HFFc6 (cell line): ENCODE measurements around the gene DDAH1. TPM values are rescaled to one million over a fixed set of nuclear protein-coding genes. Genes with fewer than 3 reads are reported as not detected.
A peak's percentile ranks its signal among the peaks of the same experiment; 100 is the strongest.

Experiments used
- DNase-seq: peaks from one replicate; pipeline ENCODE4 v3.0.0-alpha.2; 2018
- H3K27ac Mint-ChIP-seq: 2 replicates; pipeline ENCODE4 v1.8.0; 2020; ENCODE audit warnings: mild to moderate bottlenecking, mixed read lengths
- H3K27me3 Mint-ChIP-seq: 2 replicates; pipeline ENCODE4 v1.8.0; 2021; ENCODE audit warnings: mild to moderate bottlenecking, moderate library complexity, mixed read lengths; ENCODE audit not compliant: insufficient read depth
- H3K36me3 Mint-ChIP-seq: 2 replicates; pipeline ENCODE4 v1.8.0; 2021; ENCODE audit warnings: low read depth, mixed read lengths
- H3K4me1 Mint-ChIP-seq: 2 replicates; pipeline ENCODE4 v1.8.0; 2020; ENCODE audit warnings: low read depth, mixed read lengths
- H3K4me3 Mint-ChIP-seq: 2 replicates; pipeline ENCODE4 v1.8.0; 2020; ENCODE audit warnings: mild to moderate bottlenecking, moderate library complexity, mixed read lengths
- H3K9me3 Mint-ChIP-seq: 2 replicates; pipeline ENCODE4 v1.8.0; 2020; ENCODE audit warnings: mild to moderate bottlenecking, mixed read lengths
- CTCF ChIP-seq: fragments of 200-600 bp; sonication (generic); IDR thresholded peaks from 2 replicates; pipeline ENCODE4 v1.5.0; 2021; ENCODE audit warnings: antibody characterized with exemption, mild to moderate bottlenecking
- total RNA-seq, 6 experiments: library from RNA; stranded (reverse); fragmentation: NEBNext Ultra II Directional; extraction: Animal tissue kit (Norgen Biotek cat#: 25700); gene quantifications; 2 replicates in 1 of 6; 3 replicates in 5 of 6; pipeline ENCODE4 v1.2.3, GENCODE V29; 2021

The DDAH1 gene
- total RNA-seq, 6 experiments from 2014 or later: 235 to 320 (median 277) TPM

GRCh38 chr1:85330214-85330631 is 134.7 kb downstream of the DDAH1 start:
- Mint-ChIP-seq H3K4me1 (peaks cover 97% of the 10 kb centered on the region), H3K4me3 (peak overlapping the region; percentile 81), H3K27me3 (peaks cover 25% of the 10 kb centered on the region), H3K36me3 (peaks cover 54% of the 10 kb centered on the region), H3K9me3 (peaks cover 23% of the 10 kb centered on the region), H3K27ac (peak overlapping the region; percentile 99)
- no peak for TF ChIP-seq CTCF
- DNase-seq: peak; percentile 79

- Mint-ChIP-seq H3K9me3 (peaks cover 14% of the 10 kb centered on the region), H3K27me3 (peaks cover 17% of the 10 kb centered on the region), H3K27ac (peak overlapping the region; percentile 99), H3K36me3 (peaks cover 52% of the 10 kb centered on the region), H3K4me3 (peak overlapping the region; percentile 81), H3K4me1 (peaks cover 96% of the 10 kb centered on the region)
- no peak for TF ChIP-seq CTCF
- peak; percentile 98 for DNase-seq
Measured at GRCh38 chr1:85328713-85329397, 136.1 kb downstream of the DDAH1 start.

- peaks cover 49% of the 10 kb centered on the region for H3K36me3 Mint-ChIP-seq
- H3K4me1 Mint-ChIP-seq: peaks cover 94% of the 10 kb centered on the region
- peaks cover 15% of the 10 kb centered on the region for H3K27me3 Mint-ChIP-seq
- peak overlapping the region; percentile 44; the same call in 1 of the 2 replicates for H3K4me3 Mint-ChIP-seq
- peak overlapping the region; percentile 99 for H3K27ac Mint-ChIP-seq
- no peak for TF ChIP-seq CTCF
- no peak for DNase-seq
- peaks cover 4% of the 10 kb centered on the region; the same call in 1 of the 2 replicates for H3K9me3 Mint-ChIP-seq
Measured at GRCh38 chr1:85327759-85328158, 137.2 kb downstream of the DDAH1 start.

GRCh38 chr1:85326851-85327250 is 138.1 kb downstream of the DDAH1 start:
- Mint-ChIP-seq H3K36me3 (peaks cover 52% of the 10 kb centered on the region), H3K27ac (peak overlapping the region; percentile 99), H3K27me3 (peaks cover 15% of the 10 kb centered on the region), H3K9me3 (peaks cover 4% of the 10 kb centered on the region; the same call in 1 of the 2 replicates), H3K4me3 (no peak overlapping the region), H3K4me1 (peaks cover 97% of the 10 kb centered on the region)
- DNase-seq: no peak
- no peak for TF ChIP-seq CTCF

- Mint-ChIP-seq H3K36me3 (peaks cover 48% of the 10 kb centered on the region), H3K27ac (peak overlapping the region; percentile 99), H3K9me3 (no peaks in the 10 kb centered on the region), H3K4me1 (peaks cover 97% of the 10 kb centered on the region), H3K27me3 (peaks cover 18% of the 10 kb centered on the region), H3K4me3 (no peak overlapping the region)
- no peak for TF ChIP-seq CTCF
- DNase-seq: no peak
Measured at GRCh38 chr1:85326336-85326735, 138.6 kb downstream of the DDAH1 start.
